ENCODE results near the gene KCNA10.

- TF ChIP-seq ZNF496 (CRISPR knock-in tag; IDR thresholded peaks at IDR 0.05; ENCODE audit: insufficient replicate concordance) = no peak
- TF ChIP-seq ELF1 (CRISPR knock-in tag; IDR thresholded peaks at IDR 0.05) = no peak
- no peak for TF ChIP-seq ZNF510 (CRISPR knock-in tag; IDR thresholded peaks at IDR 0.05; ENCODE audit: low read depth)
- TF ChIP-seq ZNF709 (CRISPR knock-in tag; IDR thresholded peaks at IDR 0.05) = no peak
- no peak for TF ChIP-seq POLR2AphosphoS5 (IDR thresholded peaks at IDR 0.05; ENCODE audit: low read depth, low read length)
- no peak for TF ChIP-seq MEIS1 (CRISPR knock-in tag; IDR thresholded peaks at IDR 0.05; ENCODE audit: borderline replicate concordance)
- TF ChIP-seq SUZ12 (IDR thresholded peaks at IDR 0.05; ENCODE audit: low read depth, low read length) = no peak
These were observed 38.5 kb upstream of the KCNA10 start for GRCh38 chr1:110557481-110557880.

Data from HepG2 (cell line).